BE2C (cell line): ENCODE data around the gene ATG101.

Experiments used
- DNase-seq: peaks from one replicate; pipeline ENCODE4 v3.0.0-alpha.2; 2020
- H3K27me3 ChIP-seq: fragments of 250-450 bp; sonication (Bioruptor Pico); 2 replicates; pipeline ENCODE4 v1.5.1; 2020; ENCODE audit warnings: mild to moderate bottlenecking
- H3K36me3 ChIP-seq: fragments of 250-450 bp; sonication (Bioruptor Pico); 2 replicates; pipeline ENCODE4 v1.5.1; 2020; ENCODE audit warnings: mild to moderate bottlenecking
- H3K4me1 ChIP-seq: fragments of 250-450 bp; sonication (Bioruptor Pico); 2 replicates; pipeline ENCODE4 v1.5.1; 2020
- H3K4me3 ChIP-seq: 2 replicates; pipeline ENCODE4 v1.5.1; 2011; ENCODE audit warnings: low read depth, low read length
- H3K9me3 ChIP-seq: fragments of 250-450 bp; sonication (Bioruptor Pico); 2 replicates; pipeline ENCODE4 v1.5.1; 2020
- TF ChIP-seq, protein P1 (sequence below): IDR thresholded peaks from 2 replicates; pipeline ENCODE4 v1.5.1; 2012; ENCODE audit warnings: mild to moderate bottlenecking, low read depth, low read length

Gene ATG101

DNA sequence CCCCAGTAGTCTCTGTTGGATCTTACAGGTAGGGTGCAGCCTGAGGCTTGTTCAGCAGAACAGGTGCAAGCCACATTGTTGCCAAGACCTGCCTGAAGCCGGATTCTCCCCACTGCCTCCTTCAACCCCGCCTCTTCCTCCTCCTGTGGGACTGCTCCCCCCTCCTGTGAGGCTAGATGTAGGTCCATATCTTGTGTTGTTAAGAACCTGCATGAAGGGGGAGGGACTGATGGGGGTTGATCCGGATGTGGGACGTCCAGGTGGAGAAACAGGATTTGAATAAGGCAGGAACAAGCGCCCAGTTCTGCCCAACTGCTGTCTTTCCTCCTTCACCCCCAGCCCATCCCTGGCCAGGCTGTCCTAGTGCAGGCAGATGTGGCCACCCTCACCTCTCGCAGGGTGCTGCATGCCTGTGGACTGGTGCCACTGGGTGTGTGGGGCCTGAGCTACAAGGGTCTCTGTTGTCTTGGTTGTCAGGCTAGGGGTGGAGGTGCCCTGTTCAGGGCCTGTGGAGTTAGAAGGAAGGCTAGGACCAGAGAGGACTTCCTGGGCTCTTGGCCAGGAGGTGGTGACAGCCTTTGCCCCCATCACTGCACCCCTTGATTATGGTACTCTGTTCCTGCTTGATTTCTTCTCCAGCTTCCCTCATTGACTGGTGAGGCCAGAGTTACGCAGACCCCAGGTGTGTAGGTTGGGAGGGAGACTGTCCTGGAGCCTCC lies 17.2 kb upstream of the ATG101 start:
- H3K27me3 ChIP-seq: no peaks in the 10 kb centered on the region
- DNase-seq: no peak
- peaks cover 12% of the 10 kb centered on the region for H3K36me3 ChIP-seq
- H3K4me3 ChIP-seq: no peak overlapping the region
- TF ChIP-seq, protein P1, sequence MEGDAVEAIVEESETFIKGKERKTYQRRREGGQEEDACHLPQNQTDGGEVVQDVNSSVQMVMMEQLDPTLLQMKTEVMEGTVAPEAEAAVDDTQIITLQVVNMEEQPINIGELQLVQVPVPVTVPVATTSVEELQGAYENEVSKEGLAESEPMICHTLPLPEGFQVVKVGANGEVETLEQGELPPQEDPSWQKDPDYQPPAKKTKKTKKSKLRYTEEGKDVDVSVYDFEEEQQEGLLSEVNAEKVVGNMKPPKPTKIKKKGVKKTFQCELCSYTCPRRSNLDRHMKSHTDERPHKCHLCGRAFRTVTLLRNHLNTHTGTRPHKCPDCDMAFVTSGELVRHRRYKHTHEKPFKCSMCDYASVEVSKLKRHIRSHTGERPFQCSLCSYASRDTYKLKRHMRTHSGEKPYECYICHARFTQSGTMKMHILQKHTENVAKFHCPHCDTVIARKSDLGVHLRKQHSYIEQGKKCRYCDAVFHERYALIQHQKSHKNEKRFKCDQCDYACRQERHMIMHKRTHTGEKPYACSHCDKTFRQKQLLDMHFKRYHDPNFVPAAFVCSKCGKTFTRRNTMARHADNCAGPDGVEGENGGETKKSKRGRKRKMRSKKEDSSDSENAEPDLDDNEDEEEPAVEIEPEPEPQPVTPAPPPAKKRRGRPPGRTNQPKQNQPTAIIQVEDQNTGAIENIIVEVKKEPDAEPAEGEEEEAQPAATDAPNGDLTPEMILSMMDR: no peak
- H3K4me1 ChIP-seq: peaks cover 6% of the 10 kb centered on the region; the same call in 1 of the 2 replicates
- H3K9me3 ChIP-seq: no peaks in the 10 kb centered on the region

DNA sequence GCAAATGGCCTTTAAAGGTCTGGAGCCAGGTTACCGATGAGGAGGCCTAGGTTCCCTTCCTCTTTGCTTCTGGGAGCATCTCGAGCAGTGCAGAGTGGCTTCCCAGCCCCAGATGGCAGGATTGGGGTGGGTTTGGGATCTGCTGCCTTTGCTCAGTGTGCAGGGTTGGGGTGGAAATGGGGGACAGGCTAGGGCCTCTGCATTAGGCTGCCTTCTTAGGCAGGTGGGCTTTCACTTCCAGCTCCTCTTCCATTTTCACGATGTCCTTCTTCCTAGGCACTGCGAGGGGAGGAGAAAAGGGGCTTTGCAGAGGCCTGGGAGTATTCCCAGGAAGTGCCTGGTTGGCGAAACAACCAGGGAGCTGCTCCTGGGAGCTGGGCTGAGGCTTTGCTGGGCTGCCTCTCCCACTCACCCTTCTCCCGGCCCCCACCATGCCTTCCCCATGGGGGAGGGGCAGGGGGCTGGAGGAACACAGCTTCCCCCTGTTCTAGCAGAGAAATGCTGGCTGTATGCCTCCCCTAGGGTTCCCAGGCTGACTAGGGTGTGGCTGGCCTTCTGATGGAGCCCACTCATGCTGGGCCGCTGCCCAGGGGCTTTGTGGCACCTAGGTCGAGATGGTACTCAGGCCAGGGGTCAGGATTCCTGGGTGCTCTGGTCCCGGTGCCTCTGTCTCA lies 16.1 kb upstream of the ATG101 start:
- peaks cover 15% of the 10 kb centered on the region for H3K4me1 ChIP-seq
- no peaks in the 10 kb centered on the region for H3K9me3 ChIP-seq
- TF ChIP-seq, protein P1: no peak
- H3K36me3 ChIP-seq: peaks cover 20% of the 10 kb centered on the region
- no peaks in the 10 kb centered on the region for H3K27me3 ChIP-seq
- no peak overlapping the region for H3K4me3 ChIP-seq
- DNase-seq: no peak

- H3K4me1 ChIP-seq: peaks cover 20% of the 10 kb centered on the region
- DNase-seq: no peak
- H3K9me3 ChIP-seq: no peaks in the 10 kb centered on the region
- peaks cover 25% of the 10 kb centered on the region for H3K36me3 ChIP-seq
- no peaks in the 10 kb centered on the region for H3K27me3 ChIP-seq
- TF ChIP-seq, protein P1: no peak
- H3K4me3 ChIP-seq: no peak overlapping the region
Observed at GRCh38 chr12:52054231-52054832, 15.4 kb upstream of the ATG101 start.

- H3K27me3 ChIP-seq: no peaks in the 10 kb centered on the region
- TF ChIP-seq, protein P1: no peak
- no peak for DNase-seq
- peaks cover 25% of the 10 kb centered on the region for H3K36me3 ChIP-seq
- H3K4me3 ChIP-seq: no peak overlapping the region
- H3K4me1 ChIP-seq: peaks cover 20% of the 10 kb centered on the region
- H3K9me3 ChIP-seq: no peaks in the 10 kb centered on the region
Observed at GRCh38 chr12:52054833-52055730, 14.7 kb upstream of the ATG101 start.

GRCh38 chr12:52055731-52056711 lies 13.8 kb upstream of the ATG101 start:
- TF ChIP-seq, protein P1: no peak
- Histone ChIP-seq H3K4me3 (no peak overlapping the region), H3K4me1 (peaks cover 20% of the 10 kb centered on the region), H3K27me3 (no peaks in the 10 kb centered on the region), H3K9me3 (no peaks in the 10 kb centered on the region), H3K36me3 (peaks cover 25% of the 10 kb centered on the region)
- no peak for DNase-seq
